Measurements from ENCODE around the gene MYL6. TPM values are rescaled to one million over a fixed set of nuclear protein-coding genes. Genes with fewer than 3 reads are reported as not detected.

Gene MYL6
- total and polyA plus RNA-seq, 10 of the 15 experiments (the other 5 are each of a cell fraction or from before 2014, with no cell fraction given), result 1,000 to 4,116 (median 1,828) TPM

DNA sequence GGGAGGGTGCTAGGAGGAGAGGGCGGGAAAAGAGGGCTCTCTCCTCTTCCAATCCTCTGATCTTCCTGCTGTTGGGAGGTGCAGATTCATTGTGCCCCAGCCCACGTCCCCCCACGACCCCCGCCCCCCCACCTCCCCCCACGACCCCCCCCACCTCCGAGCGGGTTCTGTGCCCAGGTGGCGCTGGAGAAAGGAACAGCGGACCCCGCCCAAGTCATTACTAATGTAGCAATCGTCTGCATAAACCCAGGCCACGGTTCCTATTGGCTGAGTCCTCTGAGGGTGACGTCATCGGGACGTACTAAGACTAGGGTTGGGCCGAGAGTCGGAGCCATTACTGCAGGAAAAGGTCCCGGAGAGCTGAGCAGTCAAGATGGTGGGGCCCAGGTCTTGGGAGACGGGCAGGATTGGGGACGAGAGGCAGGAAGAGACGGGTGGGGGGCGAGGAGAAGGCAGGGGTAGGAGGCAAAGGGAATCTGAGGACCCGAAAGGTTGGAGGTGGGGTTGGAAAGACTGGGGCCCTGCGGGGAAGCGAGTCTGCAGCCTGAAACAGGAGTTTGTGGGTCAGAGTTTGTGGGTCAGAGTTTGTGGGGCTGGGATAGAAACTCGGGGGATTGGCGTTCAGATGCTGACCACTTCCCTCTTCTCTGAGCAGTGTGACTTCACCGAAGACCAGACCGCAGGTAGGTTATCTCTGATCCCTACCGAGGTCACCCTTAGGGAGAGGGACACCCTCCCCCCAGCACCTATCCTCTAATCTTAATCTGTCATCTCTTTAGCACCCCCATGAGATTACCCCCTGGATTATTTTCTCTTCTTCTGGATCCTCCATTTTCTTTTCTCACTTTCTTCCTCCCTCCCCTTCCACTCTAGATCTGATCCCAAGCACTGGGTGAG lies at the start of gene MYL6 (continued):
- TF ChIP-seq, protein P1, sequence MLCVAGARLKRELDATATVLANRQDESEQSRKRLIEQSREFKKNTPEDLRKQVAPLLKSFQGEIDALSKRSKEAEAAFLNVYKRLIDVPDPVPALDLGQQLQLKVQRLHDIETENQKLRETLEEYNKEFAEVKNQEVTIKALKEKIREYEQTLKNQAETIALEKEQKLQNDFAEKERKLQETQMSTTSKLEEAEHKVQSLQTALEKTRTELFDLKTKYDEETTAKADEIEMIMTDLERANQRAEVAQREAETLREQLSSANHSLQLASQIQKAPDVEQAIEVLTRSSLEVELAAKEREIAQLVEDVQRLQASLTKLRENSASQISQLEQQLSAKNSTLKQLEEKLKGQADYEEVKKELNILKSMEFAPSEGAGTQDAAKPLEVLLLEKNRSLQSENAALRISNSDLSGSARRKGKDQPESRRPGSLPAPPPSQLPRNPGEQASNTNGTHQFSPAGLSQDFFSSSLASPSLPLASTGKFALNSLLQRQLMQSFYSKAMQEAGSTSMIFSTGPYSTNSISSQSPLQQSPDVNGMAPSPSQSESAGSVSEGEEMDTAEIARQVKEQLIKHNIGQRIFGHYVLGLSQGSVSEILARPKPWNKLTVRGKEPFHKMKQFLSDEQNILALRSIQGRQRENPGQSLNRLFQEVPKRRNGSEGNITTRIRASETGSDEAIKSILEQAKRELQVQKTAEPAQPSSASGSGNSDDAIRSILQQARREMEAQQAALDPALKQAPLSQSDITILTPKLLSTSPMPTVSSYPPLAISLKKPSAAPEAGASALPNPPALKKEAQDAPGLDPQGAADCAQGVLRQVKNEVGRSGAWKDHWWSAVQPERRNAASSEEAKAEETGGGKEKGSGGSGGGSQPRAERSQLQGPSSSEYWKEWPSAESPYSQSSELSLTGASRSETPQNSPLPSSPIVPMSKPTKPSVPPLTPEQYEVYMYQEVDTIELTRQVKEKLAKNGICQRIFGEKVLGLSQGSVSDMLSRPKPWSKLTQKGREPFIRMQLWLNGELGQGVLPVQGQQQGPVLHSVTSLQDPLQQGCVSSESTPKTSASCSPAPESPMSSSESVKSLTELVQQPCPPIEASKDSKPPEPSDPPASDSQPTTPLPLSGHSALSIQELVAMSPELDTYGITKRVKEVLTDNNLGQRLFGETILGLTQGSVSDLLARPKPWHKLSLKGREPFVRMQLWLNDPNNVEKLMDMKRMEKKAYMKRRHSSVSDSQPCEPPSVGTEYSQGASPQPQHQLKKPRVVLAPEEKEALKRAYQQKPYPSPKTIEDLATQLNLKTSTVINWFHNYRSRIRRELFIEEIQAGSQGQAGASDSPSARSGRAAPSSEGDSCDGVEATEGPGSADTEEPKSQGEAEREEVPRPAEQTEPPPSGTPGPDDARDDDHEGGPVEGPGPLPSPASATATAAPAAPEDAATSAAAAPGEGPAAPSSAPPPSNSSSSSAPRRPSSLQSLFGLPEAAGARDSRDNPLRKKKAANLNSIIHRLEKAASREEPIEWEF (IDR thresholded peaks at IDR 0.05; ENCODE audit: insufficient replicate concordance, low read depth, low read length), result no peak
- no peak for TF ChIP-seq SUZ12 (IDR thresholded peaks at IDR 0.05; ENCODE audit: unreplicated experiment)
- TF ChIP-seq IRF4 (IDR thresholded peaks at IDR 0.05; ENCODE audit: low read depth, low read length), result no peak; the same call in 1 of the 2 replicates
- TF ChIP-seq PBX3 (IDR thresholded peaks at IDR 0.05; ENCODE audit: insufficient replicate concordance, low read depth, low read length), result no peak
- TF ChIP-seq BHLHE40 (IDR thresholded peaks at IDR 0.05; ENCODE audit: borderline replicate concordance in 1 of 2, low read depth in 2 of 2, low read length in 1 of 2), result no peak
- no peak for TF ChIP-seq ZNF274 (IDR thresholded peaks at IDR 0.05; ENCODE audit: insufficient read depth, insufficient read length)
- TF ChIP-seq SIX5 (IDR thresholded peaks at IDR 0.05; ENCODE audit: low read depth, low read length, severe bottlenecking), result no peak
- peak; percentile 46 for TF ChIP-seq MXI1 (IDR thresholded peaks at IDR 0.05; ENCODE audit: low read depth, low read length)
- TF ChIP-seq, protein P2, sequence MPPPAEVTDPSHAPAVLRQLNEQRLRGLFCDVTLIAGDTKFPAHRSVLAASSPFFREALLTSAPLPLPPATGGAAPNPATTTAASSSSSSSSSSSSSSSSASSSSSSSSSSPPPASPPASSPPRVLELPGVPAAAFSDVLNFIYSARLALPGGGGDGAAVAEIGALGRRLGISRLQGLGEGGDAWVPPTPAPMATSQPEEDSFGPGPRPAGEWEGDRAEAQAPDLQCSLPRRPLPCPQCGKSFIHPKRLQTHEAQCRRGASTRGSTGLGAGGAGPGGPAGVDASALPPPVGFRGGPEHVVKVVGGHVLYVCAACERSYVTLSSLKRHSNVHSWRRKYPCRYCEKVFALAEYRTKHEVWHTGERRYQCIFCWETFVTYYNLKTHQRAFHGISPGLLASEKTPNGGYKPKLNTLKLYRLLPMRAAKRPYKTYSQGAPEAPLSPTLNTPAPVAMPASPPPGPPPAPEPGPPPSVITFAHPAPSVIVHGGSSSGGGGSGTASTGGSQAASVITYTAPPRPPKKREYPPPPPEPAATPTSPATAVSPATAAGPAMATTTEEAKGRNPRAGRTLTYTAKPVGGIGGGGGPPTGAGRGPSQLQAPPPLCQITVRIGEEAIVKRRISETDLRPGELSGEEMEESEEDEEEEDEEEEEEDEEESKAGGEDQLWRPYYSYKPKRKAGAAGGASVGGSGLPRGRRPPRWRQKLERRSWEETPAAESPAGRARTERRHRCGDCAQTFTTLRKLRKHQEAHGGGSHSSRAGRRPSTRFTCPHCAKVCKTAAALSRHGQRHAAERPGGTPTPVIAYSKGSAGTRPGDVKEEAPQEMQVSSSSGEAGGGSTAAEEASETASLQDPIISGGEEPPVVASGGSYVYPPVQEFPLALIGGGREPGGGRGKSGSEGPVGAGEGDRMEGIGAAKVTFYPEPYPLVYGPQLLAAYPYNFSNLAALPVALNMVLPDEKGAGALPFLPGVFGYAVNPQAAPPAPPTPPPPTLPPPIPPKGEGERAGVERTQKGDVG (CRISPR knock-in tag; IDR thresholded peaks at IDR 0.05), result peak; percentile 90
- TF ChIP-seq SRF (IDR thresholded peaks at IDR 0.05; ENCODE audit: low read depth in 2 of 2, low read length in 2 of 2), result no peak
- peak; percentile 95 for TF ChIP-seq CREB1 (IDR thresholded peaks at IDR 0.05; ENCODE audit: low read depth)
- TF ChIP-seq, protein P3, sequence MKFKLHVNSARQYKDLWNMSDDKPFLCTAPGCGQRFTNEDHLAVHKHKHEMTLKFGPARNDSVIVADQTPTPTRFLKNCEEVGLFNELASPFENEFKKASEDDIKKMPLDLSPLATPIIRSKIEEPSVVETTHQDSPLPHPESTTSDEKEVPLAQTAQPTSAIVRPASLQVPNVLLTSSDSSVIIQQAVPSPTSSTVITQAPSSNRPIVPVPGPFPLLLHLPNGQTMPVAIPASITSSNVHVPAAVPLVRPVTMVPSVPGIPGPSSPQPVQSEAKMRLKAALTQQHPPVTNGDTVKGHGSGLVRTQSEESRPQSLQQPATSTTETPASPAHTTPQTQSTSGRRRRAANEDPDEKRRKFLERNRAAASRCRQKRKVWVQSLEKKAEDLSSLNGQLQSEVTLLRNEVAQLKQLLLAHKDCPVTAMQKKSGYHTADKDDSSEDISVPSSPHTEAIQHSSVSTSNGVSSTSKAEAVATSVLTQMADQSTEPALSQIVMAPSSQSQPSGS (IDR thresholded peaks at IDR 0.05; ENCODE audit: low read length), result peak; percentile 88
- no peak for TF ChIP-seq FOS (IDR thresholded peaks at IDR 0.05; ENCODE audit: borderline replicate concordance, extremely low read depth, insufficient read length)
- TF ChIP-seq ELK1 (IDR thresholded peaks at IDR 0.05; ENCODE audit: low read depth, low read length), result no peak
- TF ChIP-seq IKZF2 (IDR thresholded peaks at IDR 0.05), result peak; percentile 78 to 88
